HS-27A (cell line): ENCODE measurements around the gene ALDH16A1.

ENCODE experiments used
- DNase-seq: peaks from one replicate; pipeline ENCODE4 v3.0.0-alpha.2; 2012; ENCODE audit warnings: low read depth, missing footprints

Gene ALDH16A1

DNA sequence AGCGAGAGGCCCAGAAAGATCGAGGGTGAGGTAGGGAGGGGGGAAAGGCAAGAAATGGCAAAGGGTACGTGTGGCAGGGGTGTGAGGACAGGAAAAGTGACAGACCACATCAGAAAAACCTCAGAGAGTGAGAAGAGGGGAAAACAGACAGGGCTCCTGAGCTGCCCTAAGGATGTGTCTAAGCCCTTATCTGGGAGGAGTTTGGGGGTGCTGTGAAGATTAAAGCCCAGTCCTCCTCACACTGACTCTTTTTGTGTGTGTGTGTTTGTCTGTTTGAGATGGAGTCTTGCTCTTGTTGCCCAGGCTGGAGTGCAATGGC lies 29.1 kb upstream of the ALDH16A1 start:
- no peak for DNase-seq

DNA sequence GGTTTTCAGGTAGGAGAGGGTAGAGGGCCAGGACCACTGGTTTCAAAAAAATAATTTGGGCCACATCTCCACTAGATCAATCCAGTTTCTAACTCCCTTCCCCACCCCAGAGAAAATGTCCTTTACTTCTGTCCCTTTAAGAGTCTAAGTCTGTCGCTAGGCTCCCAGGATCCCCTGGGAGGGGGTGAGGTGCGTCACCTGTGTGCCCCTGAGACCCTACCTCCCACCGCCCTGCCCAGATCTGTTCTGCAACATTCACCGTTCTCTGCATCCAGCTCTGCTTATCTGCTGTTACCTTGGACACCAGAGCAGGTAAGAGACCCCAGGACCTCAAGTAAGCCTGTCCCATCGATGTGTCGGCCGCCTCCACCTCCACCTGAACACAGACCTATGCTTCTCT lies 27.8 kb upstream of the ALDH16A1 start, which contains the start of gene GFY:
Gene GFY (plus strand): TSS at position 211 of the 400 bp plus-strand sequence. CDS start 1,043 bp downstream, outside the sequence.
- no peak for DNase-seq

DNA sequence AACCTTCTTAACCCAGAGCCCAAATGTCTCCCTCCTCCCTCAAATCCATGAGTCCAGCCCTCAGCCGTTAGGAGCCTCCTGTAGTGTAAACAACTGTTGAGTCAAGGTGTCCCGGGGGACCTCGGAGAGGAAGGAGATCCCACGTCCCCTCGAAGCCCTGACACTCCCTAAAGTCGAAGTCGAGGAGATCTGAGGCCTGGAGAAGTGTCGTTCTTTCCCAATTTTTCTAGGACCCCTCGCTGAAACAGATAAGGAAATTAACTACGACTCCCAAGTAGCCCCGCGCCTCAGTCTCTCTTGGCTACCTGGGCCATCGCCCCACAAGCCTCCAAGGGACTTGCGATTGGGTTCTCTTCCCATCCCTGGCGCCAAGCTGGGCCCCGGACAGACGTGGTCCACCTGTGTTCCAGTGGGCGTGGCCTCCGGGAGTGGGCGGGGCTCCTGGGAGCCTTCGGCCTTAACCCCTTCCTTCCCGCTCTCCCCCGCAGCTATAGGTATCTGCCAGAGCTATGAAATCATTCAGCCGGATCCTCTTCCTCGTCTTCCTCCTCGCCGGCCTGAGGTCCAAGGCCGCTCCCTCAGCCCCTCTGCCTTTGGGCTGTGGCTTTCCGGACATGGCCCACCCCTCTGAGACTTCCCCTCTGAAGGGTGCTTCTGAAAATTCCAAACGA lies 27.0 kb upstream of the ALDH16A1 start:
- DNase-seq, result no peak

DNA sequence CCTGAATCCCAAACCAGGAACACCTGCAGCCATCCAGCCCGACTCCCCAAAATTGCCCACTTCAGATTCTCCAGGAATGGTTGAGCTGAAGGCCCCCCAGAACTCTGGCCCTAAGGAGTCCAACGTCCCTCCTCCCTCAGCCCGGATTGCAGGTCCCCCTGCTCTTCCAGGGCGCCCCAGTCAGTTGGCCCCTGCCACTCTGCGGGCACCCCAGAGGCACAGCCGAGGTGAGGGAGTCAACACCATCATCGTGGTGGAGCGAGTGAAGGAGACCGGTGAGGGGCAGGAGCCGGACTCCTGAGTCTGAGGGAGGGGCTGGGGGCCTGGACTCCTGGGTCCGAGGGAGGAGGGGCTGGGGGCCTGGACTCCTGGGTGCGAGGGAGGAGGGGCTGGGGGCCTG lies 25.7 kb upstream of the ALDH16A1 start:
- DNase-seq, result no peak

DNA sequence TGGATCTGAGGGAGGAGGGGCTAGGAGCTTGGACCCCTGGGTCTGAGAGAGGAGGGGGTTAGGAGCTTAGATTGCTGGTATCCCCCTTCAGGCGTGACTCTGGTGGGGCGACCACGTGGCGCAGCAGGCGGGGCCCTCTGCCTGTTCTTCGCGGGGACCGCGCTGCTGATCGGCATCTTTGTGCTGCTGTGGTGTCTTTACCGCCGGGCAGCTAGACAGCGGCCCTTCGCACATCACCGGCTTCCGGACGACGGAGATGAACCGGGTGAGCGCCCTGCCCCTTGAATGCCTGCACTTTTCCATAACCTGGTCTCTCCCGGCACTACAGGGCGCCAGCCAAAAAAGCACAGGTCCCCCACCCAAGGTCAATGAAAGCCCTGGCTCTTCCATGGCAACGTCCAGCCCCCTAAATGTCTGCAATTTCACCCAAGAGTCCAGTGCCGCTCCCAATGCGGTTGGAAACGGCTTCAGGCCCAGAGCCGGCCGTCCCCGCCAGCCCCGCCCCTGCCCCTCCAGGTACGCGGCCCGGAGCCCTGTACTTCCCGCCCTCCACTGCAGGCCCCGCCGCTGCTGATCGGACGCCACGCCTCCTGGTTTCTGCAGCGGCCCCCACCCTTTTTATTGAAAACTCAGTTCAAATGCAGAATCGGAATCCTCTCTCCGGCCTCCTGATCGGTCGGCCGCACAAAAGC lies 25.0 kb upstream of the ALDH16A1 start:
- no peak for DNase-seq

DNA sequence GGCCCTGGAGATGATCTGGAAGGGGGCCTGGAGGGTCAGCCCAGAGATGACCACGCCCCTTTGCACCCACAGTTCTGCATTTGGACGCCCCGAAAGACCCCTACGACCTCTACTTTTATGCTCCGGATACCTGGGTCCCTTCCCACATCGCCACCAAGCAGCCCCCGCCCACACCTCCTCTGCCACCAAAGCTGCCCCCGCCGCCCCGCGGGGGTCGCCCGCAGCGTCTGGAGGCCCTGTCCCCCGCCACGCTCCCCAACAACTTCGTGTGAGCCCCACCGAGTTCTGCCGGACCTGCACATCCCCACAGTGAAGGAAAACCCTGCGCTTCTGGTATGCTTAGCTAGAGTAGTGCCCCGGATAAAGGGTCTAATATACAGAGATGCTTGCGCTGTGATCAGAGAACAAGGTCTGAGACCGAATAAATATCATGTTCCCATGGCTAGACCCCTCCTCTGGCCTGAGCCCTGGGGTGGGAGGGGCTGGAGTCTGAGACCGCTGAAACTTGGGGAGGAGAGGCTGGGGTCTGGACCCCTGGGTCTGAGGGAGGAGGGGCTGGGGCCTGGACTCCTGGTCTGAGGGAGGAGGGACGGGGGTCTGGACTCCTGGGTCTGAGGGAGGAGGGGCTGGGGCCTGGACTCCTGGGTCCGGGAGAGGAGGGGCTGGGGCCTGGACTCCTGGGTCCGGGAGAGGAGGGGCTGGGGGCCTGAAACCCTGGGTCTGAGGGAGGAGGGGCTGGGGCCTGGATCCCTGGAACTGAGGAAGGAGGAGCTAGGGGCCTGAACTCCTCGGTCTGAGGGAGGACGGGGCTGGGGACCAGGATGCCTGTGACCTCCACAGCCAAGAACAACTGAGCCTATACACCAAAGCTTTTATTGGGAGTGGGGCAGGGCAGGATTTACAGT lies 24.2 kb upstream of the ALDH16A1 start:
- no peak for DNase-seq

DNA sequence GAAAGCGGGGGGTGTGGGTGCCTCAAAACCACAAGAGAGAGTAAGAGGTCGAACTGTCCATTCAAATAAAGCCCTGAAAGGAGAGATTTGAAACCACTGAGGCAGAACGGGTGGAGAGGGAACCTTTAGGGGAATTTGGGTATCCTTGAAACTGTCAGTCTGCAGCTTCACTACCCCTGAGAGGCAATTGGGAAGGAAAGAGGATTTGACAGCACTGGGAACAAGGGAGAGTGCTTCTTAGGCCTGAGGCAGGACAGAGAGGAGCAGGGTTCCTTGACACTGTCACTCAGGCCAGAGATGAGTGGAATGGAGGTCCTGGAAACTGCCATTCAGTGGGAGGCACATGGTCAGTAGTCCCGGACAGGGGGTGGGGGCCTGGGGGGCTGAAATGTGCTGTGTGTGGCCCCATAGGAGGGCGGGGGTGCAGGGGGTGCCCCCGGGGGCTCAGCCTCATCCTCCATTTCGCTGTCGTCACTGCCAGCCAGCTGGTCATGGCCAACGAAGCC lies 22.8 kb upstream of the ALDH16A1 start:
- no peak for DNase-seq

DNA sequence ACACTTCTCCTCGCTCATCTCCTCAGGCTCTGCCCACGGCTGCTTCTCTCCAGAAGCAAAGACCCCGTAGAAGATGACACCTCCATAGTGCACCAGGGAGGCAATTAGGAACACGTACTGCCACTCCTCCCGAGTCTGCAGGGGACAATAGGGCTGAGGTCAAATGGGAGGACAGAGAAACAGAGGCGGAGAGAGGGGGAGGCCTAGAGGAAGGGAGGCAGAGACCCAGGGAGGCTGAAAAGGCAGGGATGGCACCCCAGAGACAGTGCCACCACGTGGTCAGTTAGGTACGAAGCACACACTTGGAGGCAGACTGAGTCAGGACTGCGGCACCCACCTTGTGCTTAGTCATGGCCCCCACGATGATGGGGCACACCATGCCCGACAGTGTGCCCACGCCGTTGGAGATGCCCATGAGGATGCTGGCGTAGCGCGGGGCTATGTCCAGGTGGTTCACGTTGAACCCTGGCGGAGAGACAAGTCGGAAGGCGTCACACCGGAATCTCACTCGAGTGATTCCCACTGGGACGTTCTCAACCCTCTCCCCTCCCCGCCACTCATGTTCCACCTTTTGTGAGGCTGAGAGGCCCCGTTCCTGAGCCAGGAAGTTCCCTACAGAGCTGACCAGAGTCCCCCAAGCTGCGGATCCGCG lies 22.2 kb upstream of the ALDH16A1 start:
- DNase-seq, result no peak

DNA sequence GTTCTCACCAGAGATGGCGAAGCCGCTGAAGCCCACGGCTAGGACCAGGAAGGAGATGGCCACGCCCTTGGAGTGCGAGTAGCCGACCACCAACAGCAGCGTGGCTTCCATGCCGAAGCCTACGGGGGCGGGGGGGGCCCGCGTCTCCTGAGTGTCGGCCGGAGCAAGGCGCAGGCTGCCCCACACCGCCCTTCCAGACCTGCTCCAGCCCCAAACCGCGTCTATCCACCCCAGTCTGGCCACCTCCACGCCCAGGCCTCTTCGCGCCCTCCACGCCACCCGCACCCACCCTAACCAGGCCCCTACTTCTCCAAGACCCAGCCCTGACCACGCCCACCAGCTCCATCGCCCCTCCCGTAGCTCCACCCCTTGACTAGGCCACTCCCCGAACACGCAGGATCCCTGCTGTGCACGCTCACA lies 21.7 kb upstream of the ALDH16A1 start:
- no peak for DNase-seq

DNA sequence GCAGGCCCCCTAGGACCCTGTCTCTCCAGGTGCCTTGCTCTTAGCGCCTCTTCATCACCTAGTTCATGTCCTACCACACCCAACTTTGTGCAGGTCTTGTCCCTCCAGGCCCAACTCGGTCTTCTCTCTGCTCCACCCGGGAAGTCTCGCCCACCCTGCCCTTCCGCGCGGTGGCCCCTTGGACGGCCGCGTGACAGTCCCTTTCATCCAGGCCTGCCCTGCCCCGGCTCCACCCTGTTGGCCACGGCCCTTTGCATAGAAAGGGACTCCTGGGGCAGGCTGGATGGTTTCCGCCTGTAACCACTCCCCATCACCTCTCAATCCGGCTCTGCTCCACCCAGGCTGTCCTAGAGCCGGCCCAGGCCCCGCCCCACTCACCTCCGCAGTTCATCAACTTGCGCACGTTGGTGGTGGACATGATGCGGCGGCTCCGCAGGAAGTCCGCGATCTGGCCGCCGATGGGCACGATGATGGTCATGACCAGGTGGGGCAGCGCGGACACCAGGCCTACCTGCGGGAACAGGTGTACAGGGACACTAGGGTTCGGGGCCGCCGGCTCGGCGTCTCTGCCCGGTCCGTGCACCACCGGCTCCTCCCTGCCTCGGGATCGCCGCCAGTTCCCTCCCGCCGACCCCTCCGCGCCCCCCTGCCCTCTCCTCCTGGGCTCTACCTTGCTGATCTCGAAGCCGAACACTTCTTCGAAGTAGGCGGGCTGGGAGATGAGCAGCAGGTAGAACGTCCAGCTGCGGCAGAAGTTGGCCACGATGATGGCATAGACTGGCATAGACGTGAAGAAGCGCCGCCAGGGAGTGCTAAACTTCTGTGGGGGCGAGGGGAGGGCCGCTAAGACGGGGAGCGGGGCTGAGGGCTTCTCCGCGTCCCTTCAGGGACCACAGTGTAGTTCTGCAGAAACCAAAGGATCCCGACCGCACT lies 20.6 kb upstream of the ALDH16A1 start:
- no peak for DNase-seq

DNA sequence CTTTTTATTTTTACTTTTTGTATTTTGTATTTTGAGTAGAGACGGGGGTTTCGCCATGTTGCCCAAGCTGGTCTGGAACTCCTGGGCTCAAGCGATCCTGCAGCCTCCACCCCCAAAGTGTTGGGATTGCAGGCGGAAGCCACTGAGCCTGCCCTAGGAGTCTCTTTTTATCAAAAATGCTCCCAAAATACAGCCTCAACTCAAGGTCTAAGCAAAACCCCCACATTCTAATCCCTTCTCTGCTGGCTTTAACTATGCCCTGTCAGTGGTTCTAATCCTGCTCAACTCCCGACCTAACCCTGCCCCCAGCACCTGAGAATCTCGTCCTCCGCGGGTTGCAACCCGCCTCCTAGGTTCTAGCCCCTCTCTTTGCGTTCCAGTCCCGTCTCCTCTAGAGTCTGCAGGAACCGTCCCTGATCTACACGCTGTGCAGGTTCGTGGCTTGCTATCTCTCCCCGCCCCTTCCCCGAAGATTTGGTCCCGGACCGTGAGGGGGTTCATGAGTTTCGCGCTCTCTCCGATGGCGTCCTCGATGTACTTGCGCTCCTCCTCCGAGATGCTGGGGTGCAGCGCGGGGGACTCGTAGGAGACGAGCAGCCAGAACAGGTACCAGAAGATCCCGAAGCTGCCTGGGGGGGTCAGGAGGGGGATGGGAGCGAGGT lies 19.7 kb upstream of the ALDH16A1 start:
- DNase-seq, result no peak

DNA sequence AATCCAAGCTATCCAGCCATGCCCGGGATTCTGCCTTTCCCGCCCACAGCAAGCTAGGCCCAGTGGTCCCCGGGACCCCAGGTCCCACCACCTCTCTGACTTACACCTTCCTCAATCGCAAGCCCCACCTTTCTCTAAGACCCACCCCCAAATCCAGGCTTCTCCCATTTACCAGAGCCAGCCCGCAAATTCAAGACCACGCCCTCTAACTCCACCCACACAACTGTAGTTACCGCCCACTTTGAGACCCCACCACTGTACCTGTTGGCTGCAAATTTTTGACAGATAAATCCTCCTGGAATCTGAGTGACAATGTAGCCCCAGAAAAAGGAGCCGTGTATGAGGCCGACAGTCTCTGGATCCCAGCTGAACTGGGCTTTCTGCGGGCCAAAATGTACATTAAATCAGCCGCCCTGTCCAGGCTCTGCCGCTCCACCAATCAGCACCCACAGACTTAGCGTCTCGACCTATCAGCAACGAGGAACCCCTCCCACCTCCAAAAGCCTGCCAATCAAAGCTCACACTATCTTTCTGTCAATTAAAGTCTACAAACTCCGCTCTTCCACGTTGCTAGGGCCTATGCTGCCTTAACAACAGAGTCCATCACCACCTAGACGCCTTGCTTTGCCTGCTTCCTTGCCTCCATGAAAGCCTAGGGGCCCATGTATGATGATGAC lies 18.0 kb upstream of the ALDH16A1 start:
- DNase-seq, result no peak

DNA sequence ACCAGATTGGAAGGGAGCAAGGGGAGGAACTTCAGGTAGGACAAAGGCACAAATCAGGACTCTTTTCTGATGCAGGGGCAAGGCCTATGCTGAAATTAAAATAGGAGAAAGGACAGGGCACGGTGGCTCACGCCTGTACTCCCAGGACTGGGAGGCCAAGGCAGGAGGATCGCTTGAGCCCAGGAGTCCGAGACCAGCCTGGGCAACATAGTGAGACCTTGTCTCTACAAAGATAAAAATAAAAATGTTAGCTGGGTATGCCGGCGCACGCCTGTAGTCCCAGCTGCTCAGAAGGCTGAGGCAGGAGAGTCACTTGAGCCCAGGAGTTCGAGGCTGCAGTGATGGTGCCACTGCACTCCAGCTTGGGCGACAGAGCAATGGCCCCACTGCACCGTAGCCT lies 17.4 kb upstream of the ALDH16A1 start:
- DNase-seq, result no peak

DNA sequence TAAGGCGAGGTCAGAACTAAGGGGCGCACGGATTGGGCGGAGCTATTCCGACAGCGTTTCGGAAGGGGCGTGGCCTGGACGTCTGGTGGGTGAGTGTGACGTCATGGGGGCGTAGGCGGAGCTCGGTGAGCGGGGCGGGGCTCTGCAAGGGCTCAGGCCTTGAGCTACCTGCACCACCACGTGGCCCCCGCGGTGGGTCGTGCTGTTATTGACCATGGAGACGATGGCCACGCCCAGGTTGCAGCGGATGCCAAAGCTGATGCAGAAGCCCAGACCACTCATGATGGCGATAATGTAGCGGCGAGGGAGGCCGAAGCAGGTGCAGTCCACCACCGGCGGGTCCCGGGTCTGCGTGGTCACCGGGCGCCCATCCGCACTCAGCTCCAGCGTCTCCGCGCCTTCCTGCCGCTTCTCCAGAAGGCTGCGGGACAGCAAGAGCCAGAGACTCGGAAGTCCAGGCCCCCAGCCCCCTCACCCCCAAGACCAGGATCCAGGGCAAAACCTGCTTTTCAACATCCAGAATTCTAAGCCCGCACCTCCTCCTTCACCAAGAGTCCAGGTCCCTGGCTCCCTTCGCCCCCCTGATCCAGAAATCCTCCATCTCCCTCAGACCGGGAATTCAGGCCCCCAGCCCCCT lies 16.5 kb upstream of the ALDH16A1 start:
- no peak for DNase-seq

DNA sequence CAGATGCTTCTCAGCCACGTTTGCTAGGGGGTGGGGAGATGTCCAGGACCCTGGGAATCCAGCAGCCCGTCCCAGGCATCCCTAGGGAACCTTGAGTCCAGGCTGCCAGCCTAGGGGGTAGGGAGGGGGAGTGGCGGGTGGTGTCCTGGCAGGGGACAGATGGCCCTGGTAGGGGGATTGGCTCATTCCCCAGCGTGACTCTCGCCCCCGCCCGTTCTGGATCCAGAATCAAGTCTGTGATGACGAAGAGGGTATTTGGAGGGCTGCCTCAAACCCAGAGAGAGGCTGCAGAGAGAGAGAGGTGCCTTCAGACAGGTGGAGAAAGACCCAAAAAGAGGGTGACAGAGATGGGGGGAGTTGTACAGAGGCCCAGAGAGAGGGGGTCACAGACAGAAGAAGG lies 15.8 kb upstream of the ALDH16A1 start:
- no peak for DNase-seq

DNA sequence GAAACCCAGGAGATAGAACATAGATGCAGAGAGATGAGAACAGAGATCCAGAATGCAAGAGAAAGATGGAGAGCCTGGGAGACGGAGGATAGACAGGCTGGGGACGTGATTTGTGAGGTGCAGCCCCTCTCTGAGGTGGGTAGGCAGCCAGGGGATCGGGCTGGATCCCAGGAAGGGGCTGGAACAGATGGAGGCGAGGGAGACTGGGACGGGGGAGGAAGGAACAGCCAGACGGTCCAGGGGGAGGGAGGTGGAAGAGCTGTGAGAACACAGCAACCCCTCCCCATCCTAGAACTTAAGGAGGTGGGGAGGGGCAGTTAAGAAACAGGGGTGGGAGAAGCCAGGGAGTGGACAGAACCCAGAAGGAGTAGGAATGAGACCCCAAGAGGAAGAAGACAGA lies 14.8 kb upstream of the ALDH16A1 start:
- no peak for DNase-seq

DNA sequence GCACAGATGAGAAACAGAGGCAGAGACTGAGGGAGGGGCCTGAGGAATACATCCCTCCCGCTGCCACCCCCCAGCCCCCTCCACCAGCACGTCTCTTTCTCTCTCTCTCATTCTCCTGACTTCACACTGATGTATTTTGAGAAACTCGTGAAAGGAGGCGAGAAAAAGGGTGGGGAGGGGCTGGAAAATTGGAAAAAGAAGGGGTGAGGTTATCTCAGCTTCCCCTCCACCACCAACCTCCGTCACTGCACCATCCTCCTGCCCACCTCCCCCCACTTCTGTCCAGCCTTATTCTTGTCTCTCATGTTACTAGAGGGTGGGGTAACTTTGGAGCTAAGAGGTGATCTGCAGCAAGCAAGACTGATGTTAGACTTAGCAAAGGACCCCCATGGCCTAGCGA lies 13.2 kb upstream of the ALDH16A1 start:
- no peak for DNase-seq

DNA sequence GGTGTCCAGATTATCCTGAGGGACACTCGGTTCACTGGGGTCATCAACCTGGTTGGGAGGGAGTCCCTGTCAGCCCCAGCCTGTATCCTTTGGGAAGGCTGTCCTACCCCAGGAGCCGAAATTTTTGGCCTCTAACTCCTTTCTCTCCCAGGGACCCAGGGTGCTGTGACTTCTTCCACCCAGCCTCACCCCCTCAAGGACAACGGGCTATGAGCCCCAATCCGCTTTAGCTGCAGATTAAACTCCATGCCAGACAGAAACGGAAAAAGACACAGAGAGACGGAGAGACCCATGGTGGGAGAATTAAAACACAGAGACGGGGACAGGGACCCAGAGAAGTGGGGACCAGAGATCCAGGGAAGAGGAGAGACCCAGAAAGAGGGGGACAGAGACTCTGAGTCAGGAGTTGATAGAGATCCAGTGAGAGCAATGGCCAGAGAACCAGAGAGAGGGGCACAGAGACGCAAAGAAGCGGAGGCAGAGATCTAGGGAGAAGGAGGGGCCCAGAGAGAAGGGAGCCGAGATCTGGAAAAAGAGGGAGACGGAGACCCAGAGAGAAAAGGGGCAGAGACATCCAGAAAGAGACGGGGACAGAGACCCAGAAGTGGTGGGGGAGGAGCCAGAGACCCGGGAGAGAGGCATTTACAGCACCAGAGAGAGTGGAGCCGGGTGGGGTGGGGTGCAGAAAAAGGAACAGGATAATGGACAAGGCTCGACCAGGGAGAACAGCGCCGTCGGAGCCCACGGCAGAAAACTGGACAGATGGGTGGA lies 12.4 kb upstream of the ALDH16A1 start:
- no peak for DNase-seq
